PC-3 (cell line): ENCODE measurements around the gene RSRC1. TPM values are rescaled to one million over a fixed set of nuclear protein-coding genes. Genes with fewer than 3 reads are reported as not detected.

ENCODE experiments used
- ATAC-seq: fragments of 200-7000 bp; cut with Tn5 transposase; 2 replicates; pipeline ENCODE4 v1.9.1; 2020; ENCODE audit warnings: mild to moderate bottlenecking, moderate library complexity
- BruUV-seq: library from RNA; stranded (reverse); fragments of 400-500 nt; replicated peaks from 2 replicates; lab custom pipeline; 2021; lab: Mats Ljungman, UMichigan
- CTCF ChIA-PET: fragments of 300-600 bp; sonication (Branson Sonifier 250); formaldehyde crosslinking; loops from one replicate; lab custom pipeline; 2022; ENCODE audit warnings: antibody characterized with exemption; lab: Charles Lee
- POLR2A ChIA-PET: fragments of 300-600 bp; sonication (Branson Sonifier 250); formaldehyde crosslinking; loops from one replicate; lab custom pipeline; 2022; ENCODE audit warnings: antibody characterized with exemption; ENCODE audit not compliant: unreplicated experiment; lab: Charles Lee
- DNase-seq: peaks from one replicate; pipeline ENCODE4 v3.0.0-alpha.2; 2015
- H2AFZ ChIP-seq: fragments of 300-600 bp; sonication (generic); 2 replicates; pipeline ENCODE4 v1.6.0; 2016; ENCODE audit warnings: antibody characterized with exemption, low read length
- H3F3A ChIP-seq: fragments of 300-600 bp; sonication (generic); one replicate; pipeline ENCODE4 v1.6.0; 2017; ENCODE audit warnings: antibody characterized with exemption, low read length, control low read depth, mild to moderate bottlenecking; ENCODE audit not compliant: unreplicated experiment
- H3K27ac ChIP-seq: fragments of 300-600 bp; sonication (generic); 2 replicates; pipeline ENCODE4 v1.5.1; 2016; ENCODE audit warnings: mild to moderate bottlenecking, low read length
- H3K27me3 ChIP-seq: fragments of 300-600 bp; sonication (generic); 2 replicates; pipeline ENCODE4 v1.6.1; 2016; ENCODE audit warnings: low read length, mixed read lengths
- H3K36me3 ChIP-seq: fragments of 300-600 bp; sonication (generic); 2 replicates; pipeline ENCODE4 v1.6.1; 2016; ENCODE audit warnings: low read depth, mixed run types, low read length, mixed read lengths
- H3K4me1 ChIP-seq: fragments of 300-600 bp; sonication (generic); 2 replicates; pipeline ENCODE4 v1.5.1; 2016; ENCODE audit warnings: low read length; ENCODE audit not compliant: insufficient read depth
- H3K4me2 ChIP-seq: fragments of 300-600 bp; sonication (generic); 2 replicates; pipeline ENCODE4 v1.6.0; 2016; ENCODE audit warnings: low read length
- H3K4me3 ChIP-seq: fragments of 300-600 bp; sonication (generic); 2 replicates; pipeline ENCODE4 v1.5.1; 2016; ENCODE audit warnings: mild to moderate bottlenecking, low read length, mixed read lengths
- H3K79me2 ChIP-seq: fragments of 300-600 bp; sonication (generic); 2 replicates; pipeline ENCODE4 v1.6.1; 2017; ENCODE audit warnings: low read length, mixed read lengths
- H3K9ac ChIP-seq: fragments of 300-600 bp; sonication (generic); 2 replicates; pipeline ENCODE4 v1.6.0; 2016; ENCODE audit warnings: mild to moderate bottlenecking, low read length
- H3K9me2 ChIP-seq: fragments of 300-600 bp; sonication (generic); replicated peaks from 2 replicates; pipeline ENCODE4 v1.6.1; 2016; ENCODE audit warnings: mixed run types, low read length, mixed read lengths
- H3K9me3 ChIP-seq: fragments of 300-600 bp; sonication (generic); 2 replicates; pipeline ENCODE4 v1.6.1; 2016; ENCODE audit warnings: low read length, mixed read lengths
- H4K20me1 ChIP-seq: fragments of 300-600 bp; sonication (generic); 2 replicates; pipeline ENCODE4 v1.6.1; 2016; ENCODE audit warnings: low read length, mixed read lengths
- EZH2 ChIP-seq: fragments of 300-600 bp; sonication (generic); IDR thresholded peaks from one replicate; pipeline ENCODE4 v1.6.1; 2017; ENCODE audit warnings: antibody characterized with exemption, mild to moderate bottlenecking, low read length; ENCODE audit not compliant: unreplicated experiment
- EZH2phosphoT487 ChIP-seq: fragments of 300-600 bp; sonication (generic); IDR thresholded peaks from 2 replicates; pipeline ENCODE4 v1.6.1; 2018; ENCODE audit warnings: mild to moderate bottlenecking, antibody characterized with exemption, low read length, borderline replicate concordance
- intact Hi-C: fragments of 100-400 bp; cut with micrococcal nuclease; formaldehyde crosslinking; loops from 2 replicates; pipeline ENCODE4 v1.9.0; 2023
- total RNA-seq: library from RNA; depleted of rRNA; stranded (reverse); fragments of >200 nt; gene quantifications from 2 replicates; pipeline ENCODE4 v1.2.3, GENCODE V29; 2014
- TF ChIP-seq, protein P1 (sequence below): fragments of 300-600 bp; sonication (generic); conservative IDR thresholded peaks from 2 replicates; pipeline ENCODE4 v1.5.1; 2017; ENCODE audit warnings: antibody characterized with exemption, low read depth, mild to moderate bottlenecking, low read length

Gene RSRC1
- total RNA-seq, 1 experiment from 2014 or later = 39.5 TPM

DNA sequence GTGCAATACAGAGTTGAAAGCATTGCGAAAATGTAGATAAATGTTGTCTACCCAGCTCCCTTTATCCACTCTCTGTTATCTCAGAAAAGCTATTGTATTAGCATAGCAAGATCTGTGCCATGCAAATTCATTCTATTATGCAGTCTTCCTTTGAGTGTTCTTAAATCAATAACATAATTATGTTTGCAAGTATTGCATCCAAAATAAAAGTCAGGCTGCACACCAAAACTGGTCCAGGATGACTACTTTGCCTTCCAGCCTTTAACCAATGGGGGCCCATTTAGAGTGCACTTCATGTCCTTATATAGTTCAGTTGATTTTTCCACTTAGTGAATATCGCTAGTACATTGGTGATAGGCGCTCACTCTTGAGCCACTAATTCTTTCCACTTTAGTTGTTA, 353.7 kb downstream of the RSRC1 start:
- Histone ChIP-seq H3K27ac (no peak overlapping the region), H2AFZ (no peak overlapping the region), H3K36me3 (no peaks in the 10 kb centered on the region), H3K9me3 (no peaks in the 10 kb centered on the region), H3K4me3 (no peak overlapping the region), H3K79me2 (no peaks in the 10 kb centered on the region), H3K4me2 (no peak overlapping the region), H3K9ac (no peak overlapping the region), H3K4me1 (peaks cover 6% of the 10 kb centered on the region; the same call in 1 of the 2 replicates), H4K20me1 (no peaks in the 10 kb centered on the region), H3F3A (no peaks in the 10 kb centered on the region), H3K27me3 (no peaks in the 10 kb centered on the region), H3K9me2 (no peaks in the 10 kb centered on the region)
- TF ChIP-seq, protein P1, sequence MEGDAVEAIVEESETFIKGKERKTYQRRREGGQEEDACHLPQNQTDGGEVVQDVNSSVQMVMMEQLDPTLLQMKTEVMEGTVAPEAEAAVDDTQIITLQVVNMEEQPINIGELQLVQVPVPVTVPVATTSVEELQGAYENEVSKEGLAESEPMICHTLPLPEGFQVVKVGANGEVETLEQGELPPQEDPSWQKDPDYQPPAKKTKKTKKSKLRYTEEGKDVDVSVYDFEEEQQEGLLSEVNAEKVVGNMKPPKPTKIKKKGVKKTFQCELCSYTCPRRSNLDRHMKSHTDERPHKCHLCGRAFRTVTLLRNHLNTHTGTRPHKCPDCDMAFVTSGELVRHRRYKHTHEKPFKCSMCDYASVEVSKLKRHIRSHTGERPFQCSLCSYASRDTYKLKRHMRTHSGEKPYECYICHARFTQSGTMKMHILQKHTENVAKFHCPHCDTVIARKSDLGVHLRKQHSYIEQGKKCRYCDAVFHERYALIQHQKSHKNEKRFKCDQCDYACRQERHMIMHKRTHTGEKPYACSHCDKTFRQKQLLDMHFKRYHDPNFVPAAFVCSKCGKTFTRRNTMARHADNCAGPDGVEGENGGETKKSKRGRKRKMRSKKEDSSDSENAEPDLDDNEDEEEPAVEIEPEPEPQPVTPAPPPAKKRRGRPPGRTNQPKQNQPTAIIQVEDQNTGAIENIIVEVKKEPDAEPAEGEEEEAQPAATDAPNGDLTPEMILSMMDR = no peak
- TF ChIP-seq EZH2phosphoT487 (no peak), EZH2 (no peak)
- DNase-seq (no peak), ATAC-seq (no peak)
- BruUV-seq = no TSS peak
- intact Hi-C loops = no loop called here
- POLR2A ChIA-PET = no interaction called here
- CTCF ChIA-PET = no interaction called here

GRCh38 chr3:158465074-158465473, 355.2 kb downstream of the RSRC1 start:
- Histone ChIP-seq H3K9me2 (no peaks in the 10 kb centered on the region), H2AFZ (no peak overlapping the region), H3K27me3 (no peaks in the 10 kb centered on the region), H3K27ac (no peak overlapping the region), H3K9ac (no peak overlapping the region), H3K9me3 (no peaks in the 10 kb centered on the region), H3K4me1 (no peaks in the 10 kb centered on the region), H3K4me3 (no peak overlapping the region), H4K20me1 (no peaks in the 10 kb centered on the region), H3K79me2 (no peaks in the 10 kb centered on the region), H3K36me3 (no peaks in the 10 kb centered on the region), H3K4me2 (no peak overlapping the region), H3F3A (no peaks in the 10 kb centered on the region)
- no peak for ATAC-seq
- TF ChIP-seq EZH2phosphoT487 (no peak), EZH2 (no peak)
- TF ChIP-seq, protein P1 = no peak
- no peak for DNase-seq
- ChIA-PET POLR2A (interaction anchor here (0.5 kb wide), 1 partner anchor 933 kb away, joined by 3 read pairs; no protein-coding TSS in a partner anchor), CTCF (no interaction called here)
- intact Hi-C loops = no loop called here
- no TSS peak for BruUV-seq

GRCh38 chr3:158470944-158471638, 361.2 kb downstream of the RSRC1 start:
- POLR2A ChIA-PET = no interaction called here
- H3K79me2 ChIP-seq = no peaks in the 10 kb centered on the region
- H2AFZ ChIP-seq = no peak overlapping the region
- H3K4me3 ChIP-seq = no peak overlapping the region
- CTCF ChIA-PET = no interaction called here
- H4K20me1 ChIP-seq = no peaks in the 10 kb centered on the region
- no peaks in the 10 kb centered on the region for H3K9me3 ChIP-seq
- H3K4me1 ChIP-seq = peaks cover 18% of the 10 kb centered on the region
- H3K4me2 ChIP-seq = peak overlapping the region; percentile 67
- no peak overlapping the region; the same call in 1 of the 2 replicates for H3K9ac ChIP-seq
- no TSS peak for BruUV-seq
- peaks cover 8% of the 10 kb centered on the region for H3F3A ChIP-seq
- ATAC-seq (peak; percentile 18), DNase-seq (peak; percentile 6)
- TF ChIP-seq EZH2 (no peak), EZH2phosphoT487 (no peak)
- TF ChIP-seq, protein P1 = no peak
- intact Hi-C loops = loop anchor here (5.0 kb wide), 2 partner anchors 51 to 321 kb away; no protein-coding TSS in a partner anchor
- H3K9me2 ChIP-seq = no peaks in the 10 kb centered on the region
- no peaks in the 10 kb centered on the region for H3K27me3 ChIP-seq
- H3K36me3 ChIP-seq = no peaks in the 10 kb centered on the region
- peak overlapping the region; percentile 89 for H3K27ac ChIP-seq
